DMS53 (cell line): ENCODE results near the gene INTS2.
"Not testable (repeated sequence)": the region's sequence is repeated elsewhere in the genome, so short reads cannot be mapped to it uniquely, and the experiment has no call there.

Experiments used
- DNase-seq: peaks from one replicate; lab custom pipeline; 2025; lab: John Stamatoyannopoulos, UW

The INTS2 gene

DNA sequence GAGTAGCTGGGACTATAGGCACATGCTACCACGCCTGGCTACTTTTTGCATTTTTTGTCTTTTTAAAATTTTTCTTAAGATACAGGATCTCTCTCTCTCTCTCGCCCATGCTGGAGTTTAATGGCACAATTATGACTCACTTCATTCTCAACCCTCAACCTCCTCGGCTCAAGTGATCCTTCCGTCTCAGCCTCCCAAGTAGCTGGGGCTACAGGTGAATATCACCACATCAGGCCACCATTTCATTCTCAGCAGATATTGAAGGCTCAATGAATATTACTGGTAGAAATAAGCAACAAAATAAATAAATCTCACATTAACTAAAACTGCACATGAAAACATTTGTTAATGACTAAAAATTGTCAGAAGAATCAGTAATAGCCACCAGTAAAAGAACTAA is 106.1 kb downstream of the INTS2 start:
- no peak for DNase-seq

DNA sequence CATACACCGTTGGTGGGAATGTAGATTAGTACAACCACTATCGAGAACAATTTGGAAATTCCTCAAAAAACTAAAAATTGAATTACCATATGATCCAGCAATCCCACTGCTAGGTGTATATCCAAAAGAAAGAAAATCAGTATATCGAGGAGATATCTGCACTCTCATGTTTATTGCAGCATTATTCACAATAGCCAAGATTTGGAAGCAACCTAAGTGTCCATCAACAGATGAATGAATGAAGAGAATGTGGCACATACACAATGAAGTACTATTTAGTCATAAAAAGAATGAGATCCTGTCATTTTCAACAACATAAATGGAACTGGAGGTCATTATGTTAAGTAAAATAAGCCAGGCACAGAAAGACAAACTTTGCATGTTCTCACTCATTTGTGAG is 108.5 kb downstream of the INTS2 start:
- DNase-seq: not testable (repeated sequence)

DNA sequence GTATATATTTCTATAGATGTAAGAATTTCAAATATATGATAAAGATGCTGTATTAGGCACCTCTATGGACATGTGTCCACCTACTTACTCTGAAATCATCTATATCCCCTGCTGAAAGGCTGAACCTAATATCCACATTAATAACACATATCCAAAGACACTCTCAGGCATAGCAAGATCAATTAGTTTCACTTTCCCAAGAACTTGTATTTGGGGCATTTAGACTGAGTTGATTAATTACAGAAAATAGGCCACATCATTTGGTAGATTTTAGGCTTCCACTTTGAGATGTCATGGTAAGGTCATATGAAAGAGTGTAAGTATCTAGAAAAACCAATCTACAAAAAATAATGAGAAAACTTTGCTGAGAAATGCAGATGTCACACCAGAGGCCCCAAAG is 109.6 kb downstream of the INTS2 start:
- DNase-seq: no peak

- no peak for DNase-seq
These were observed 110.3 kb downstream of the INTS2 start for GRCh38 chr17:61817452-61817851.

DNA sequence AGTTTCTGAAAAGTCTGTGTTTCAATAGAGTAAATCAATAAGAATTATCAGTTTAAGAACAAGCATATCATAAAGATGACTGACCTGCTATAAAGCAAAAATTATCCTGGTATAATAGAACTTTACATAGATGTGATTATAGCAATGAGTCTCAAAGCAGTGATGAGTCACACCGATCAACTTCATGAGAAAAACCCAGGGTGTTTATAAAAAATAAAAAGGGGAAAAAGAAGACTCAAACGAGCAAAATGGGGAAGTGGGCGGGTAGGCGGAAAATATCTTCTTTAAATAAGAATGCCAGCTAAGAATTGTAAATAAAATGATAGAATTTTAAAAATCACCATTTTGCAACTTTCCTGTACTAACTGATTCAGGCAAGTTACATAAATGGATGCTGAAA is 111.2 kb downstream of the INTS2 start:
- DNase-seq: peak; percentile 41

- peak; percentile 85 for DNase-seq
These were observed 111.8 kb downstream of the INTS2 start for GRCh38 chr17:61815863-61816503.
